Right cardiac atrium (tissue), 5 donors: ENCODE measurements around the gene GJB6. TPM values are rescaled to one million over a fixed set of nuclear protein-coding genes. Genes with fewer than 3 reads are reported as not detected.

ENCODE experiments used
- polyA plus RNA-seq: library from polyadenylated mRNA; stranded (reverse); fragments of 200-250 nt; gene quantifications from one replicate; pipeline ENCODE4 v1.2.3, GENCODE V29; 2013
- total RNA-seq, 4 donors: library from RNA; stranded (reverse); fragmentation: NEBNext Ultra II Directional; extraction: Animal tissue kit (Norgen Biotek cat#: 25700); gene quantifications; one replicate each; pipeline ENCODE4 v1.2.1, GENCODE V29; 2021
- donor health status: healthy with polysubstance abuse.
- donor health status: DM: no; HTN: yes; CAD: no.
- donor health status: DM: no; HTN: no; CAD: no.
- donor health status: DM: no; HTN: yes; CAD: no; lungs with severe emphysema.
- donor health status: DM: yes; HTN: yes; CAD: no.

The GJB6 gene
- total and polyA plus RNA-seq, 5 donors: 0.05 TPM; not detected in 4

Other genes with a start within 250 kb of the GJB6 start
- gene GJA3, start 71.3 kb downstream of the GJB6 start, total RNA-seq: 10 to 100 TPM in 1 of 4 donors, 1 to 10 TPM in 3; 5.0 to 11.0 (median 8.5) TPM
- 5.7 TPM for gene GJA3, start 71.3 kb downstream of the GJB6 start, polyA plus RNA-seq
- gene GJB2, start 39.4 kb downstream of the GJB6 start, total RNA-seq: under 1 TPM in 1 of 4 donors, not detected in 3; 0.09 TPM
- 0.20 TPM for gene GJB2, start 39.4 kb downstream of the GJB6 start, polyA plus RNA-seq